GM18498 (cell line): Measurements from ENCODE around the gene PLAC1.

Source experiments
- ATAC-seq: cut with Tn5 transposase; IDR thresholded peaks from one replicate; pipeline ENCODE4 v1.9.1; 2021; ENCODE audit warnings: mild to moderate bottlenecking, moderate library complexity; ENCODE audit not compliant: unreplicated experiment

Gene PLAC1

DNA sequence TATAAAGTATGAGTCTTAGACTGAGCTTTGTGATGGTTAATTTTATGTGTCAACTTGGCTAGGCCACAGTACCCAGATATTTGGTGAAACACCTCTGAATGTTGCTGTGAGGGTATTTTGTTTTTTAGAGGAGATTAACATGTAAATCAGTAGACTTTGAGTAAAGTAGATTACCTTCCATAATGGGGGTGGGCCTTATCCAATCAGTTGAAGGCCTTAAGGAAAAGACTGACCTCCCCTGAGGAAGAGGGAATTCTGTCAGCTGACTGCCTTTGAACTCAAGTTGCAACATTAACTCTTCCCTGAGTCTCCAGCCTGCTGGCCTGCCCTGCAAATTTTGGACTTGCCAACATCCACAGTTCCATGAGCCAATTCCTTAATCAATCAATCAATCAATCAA, 66.0 kb downstream of the PLAC1 start:
- ATAC-seq: no peak

DNA sequence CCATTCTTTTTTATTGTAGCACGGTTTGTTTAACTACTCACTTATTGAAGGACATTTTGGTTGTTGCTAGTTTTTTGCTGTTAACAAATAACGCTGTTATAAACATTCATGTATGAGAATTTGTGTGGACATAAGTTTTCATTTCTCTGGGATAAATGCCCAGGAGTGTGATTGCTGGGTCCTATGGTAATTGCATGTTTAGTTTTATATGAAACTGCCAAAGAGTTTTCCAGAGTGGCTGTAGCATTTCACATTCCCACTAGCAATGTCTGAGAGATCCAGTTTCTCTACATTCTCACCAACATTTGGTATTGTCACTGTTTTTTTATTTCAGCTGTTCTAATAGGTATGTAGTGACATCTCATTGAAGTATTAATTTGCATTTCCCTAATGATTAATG, 66.8 kb downstream of the PLAC1 start:
- ATAC-seq: no peak

DNA sequence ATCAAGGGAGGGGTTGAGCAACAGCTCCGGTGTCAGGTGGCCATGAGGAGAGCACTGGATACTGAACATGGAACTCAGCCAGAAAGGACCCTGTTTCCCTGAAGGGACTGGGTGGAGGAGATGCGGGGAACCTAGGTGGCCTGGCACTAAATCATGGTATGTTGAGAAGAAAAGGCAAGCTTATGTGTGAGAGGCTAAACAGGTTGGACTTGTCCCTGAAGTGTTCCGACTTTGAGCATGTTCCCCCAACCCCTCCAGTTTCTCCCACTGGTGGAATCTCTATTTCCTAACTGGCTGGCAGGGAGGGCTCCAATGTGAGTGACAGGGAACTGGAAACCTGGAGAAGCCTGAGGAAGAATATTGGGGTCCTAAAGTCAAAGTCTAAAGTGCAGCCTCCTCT, 69.5 kb downstream of the PLAC1 start:
- no peak for ATAC-seq

DNA sequence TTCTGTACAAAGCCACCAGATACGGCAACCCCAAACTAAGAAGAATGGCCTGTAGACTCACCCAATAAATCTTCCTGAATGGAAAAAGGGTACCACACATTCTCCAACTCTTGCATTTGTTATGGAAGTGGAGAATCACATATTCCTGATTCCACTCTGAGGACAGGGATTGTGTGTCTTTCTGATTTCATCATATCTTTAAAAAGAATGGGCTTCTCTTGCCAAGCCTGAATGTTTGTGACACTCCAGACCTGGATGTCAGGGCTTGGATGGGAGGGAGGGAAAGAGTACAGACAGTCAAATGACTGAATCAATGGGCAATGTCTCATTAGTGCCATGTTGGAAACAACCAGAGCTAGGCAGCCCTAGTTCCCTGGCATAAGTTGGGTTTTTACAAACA, 77.4 kb downstream of the PLAC1 start:
- ATAC-seq: no peak

DNA sequence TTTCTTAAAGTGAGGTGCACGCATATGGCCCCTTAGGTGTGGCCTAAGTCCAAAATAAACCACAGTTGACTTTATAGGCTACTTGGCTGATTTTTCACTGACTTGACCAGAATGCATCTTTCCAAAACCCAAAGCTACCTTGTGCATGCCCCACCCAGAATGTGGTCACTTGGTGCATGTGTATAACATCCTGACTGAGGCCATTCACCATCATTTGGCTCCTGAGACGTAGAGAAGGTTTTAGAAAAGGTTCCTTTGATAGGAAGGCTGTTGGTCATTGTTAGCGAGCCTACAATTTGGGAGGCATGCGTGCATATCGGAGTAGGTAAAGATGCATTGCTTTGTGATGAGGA, 84.6 kb downstream of the PLAC1 start:
- no peak for ATAC-seq

DNA sequence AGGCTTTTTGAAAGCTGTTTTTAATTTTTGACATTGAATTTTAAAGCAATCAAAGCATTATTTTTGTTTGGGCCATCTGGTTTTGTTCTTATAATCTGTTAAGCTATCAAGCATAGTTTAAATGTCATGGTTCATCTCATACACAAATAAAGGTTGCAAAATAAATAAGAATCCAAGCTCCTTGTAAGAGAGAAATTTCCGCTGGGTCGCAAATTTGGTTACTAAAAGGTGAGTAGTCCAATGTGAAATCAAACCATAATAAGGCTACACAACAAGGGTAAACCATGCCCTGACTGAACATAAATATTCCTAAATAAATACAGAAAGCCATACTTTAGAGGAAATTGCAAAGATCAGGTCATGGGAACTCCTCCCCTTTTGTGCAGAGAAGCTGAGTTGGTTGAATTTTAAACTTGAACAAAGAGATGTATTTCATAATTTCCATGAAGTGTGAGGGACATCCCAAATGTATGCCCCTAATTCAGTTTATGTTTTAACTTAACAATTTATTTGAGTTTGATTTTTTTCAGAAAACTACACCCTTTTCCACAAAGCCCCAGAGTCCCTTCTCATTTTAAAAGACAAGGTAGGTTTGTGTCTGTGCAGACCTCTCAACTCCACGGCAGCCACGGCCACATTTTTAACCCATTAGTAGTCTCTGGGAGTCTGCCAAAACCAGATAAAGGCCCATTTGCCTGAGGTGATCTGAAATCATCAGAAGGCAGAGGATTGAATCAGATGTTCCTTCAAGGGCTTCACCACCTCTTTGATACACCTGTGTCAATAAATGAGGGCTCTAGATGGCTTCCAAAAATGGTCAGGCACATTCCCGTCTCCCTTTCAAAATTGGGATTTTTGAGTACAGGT, 85.2 kb downstream of the PLAC1 start:
- ATAC-seq: no peak

DNA sequence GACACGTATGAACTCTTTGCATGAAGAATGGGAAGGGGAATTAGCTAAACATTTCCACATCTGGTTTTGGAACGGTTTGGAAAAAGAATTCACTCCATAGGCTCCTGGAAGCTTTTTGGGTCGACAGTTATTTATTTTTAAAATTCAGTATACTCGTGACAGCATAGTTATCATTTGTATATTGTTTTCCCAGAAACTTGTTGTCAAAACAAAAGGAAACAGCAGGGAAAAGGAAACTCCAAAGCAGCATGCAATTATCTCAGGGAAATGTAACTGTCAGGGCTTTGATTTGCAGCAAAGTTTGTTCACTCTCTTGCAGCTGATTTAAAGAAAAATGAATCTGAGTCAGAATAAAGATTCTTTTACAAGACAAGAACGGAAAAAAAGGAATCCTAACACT, 86.5 kb downstream of the PLAC1 start:
- no peak for ATAC-seq

DNA sequence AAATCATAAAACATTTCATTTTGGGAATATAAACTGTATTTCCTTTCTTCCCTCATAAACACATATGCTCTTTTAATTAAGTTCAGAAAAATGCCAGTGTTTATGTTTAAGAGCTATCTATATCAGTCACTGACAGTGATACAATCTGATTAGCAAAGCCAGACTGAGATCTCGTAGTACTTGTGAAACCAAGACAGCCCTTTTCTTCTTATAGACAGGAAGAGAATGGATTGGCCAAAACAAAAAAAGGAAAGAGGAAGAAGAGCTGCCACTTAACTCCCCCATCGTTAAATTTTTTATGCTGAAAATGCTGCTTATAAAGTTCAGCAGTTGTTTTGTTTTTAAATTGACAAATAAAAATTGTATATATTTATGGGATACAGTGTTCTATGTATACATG, 87.4 kb downstream of the PLAC1 start:
- ATAC-seq: no peak

DNA sequence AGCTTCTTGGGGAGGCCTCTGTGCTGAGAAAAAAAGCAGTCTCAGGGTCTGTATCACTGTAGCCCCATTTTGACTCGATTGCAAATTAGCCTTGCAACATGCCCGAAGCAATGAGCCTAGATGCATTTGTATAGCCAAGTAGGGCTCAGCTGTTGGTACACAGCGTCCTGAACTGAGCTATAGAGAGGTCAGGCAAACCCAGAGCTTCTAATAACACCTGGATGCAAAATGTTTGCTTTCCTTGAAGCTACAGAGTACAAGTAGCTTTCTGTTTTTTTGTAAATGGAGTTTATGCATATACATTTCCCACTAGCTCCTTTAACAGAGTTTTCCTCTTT, 87.8 kb downstream of the PLAC1 start:
- no peak for ATAC-seq

DNA sequence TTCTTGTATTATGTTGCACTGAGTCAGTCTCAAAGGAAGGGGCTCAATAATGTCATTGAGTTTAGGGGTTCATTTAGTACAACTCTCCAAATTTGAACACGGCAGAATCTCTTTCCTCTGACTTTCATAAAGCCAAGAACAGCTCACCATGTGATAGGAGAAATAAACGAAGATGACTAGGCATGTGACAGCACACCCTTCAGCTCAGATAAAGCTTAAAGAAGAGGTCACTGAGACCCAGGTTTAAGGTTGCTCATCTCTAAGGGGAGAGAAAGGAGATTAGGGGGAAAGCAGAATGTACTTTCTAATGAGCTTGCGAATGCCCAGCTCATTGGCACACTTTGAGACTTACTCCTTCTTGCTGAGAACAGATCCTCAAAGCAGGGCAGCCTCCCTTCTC, 89.0 kb downstream of the PLAC1 start:
- ATAC-seq: no peak

DNA sequence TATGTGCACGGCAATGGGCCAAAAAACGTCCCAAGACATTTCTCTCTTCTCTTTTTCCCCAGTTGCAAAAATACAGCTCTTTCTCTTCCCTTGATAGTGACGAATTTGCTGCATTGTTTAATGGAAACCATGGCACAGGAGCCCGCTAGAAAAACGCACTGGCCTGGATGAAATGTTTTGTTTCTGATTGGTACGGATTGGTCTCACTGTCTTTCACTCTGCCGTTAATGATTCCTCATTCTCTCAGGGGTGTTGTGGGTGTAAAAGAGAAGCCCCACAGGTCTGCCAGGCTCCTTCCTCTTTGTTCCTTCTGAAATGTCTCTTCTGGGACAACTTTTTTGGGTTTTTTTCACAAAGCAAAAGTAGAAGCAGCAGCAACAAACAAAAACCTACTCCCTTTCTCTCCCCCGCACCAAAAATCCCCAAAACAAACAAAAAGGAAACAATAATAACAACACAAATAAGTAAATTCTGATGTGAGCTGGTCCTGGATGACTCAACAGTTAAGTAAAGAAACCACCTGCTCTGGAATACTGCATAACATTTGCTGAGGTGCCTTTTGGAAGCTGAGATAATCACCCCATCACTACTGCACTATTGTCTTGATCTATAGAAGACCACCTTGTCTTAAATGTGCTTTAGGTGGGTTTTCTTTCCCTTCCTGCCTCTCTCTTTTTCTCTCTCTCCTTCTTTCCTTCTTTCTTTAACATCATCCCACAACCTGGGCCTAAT, 89.8 kb downstream of the PLAC1 start:
- no peak for ATAC-seq

DNA sequence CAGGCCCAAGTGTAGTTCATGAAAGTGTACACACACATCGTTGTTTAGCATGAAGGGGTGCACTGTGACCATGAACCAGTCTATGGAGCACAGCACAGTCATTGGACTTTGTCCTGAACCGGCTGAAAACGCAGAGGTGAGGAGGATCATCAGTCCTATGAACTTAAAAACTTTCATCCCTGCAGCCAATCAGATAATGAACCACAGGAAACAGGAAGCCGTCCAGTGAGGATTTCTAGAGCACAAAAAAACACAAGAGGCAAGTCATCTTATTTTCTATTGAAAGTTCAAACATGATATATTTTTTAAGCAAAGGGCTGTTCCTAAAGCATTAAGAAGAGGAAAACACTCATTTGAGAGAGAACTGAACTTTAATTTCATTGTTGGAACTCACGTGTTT, 91.8 kb downstream of the PLAC1 start:
- no peak for ATAC-seq

DNA sequence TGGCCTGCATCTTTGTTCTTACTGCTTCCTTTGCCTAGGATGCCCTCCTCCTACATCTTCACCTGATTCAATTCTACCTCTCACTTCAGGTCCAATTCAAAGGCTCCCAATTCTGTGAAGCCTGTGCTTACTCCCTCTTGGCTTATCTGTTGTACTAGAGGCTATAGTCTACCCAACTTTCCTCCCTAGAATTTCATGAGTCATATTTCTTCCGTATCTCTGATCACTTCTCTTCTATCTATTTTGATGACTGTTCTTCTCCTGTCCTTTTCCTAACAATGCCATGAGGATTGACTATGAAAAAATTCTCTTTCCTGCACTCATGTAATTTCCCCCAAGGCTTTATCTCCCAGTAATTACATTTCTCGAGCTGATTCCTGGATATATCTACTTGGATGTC, 96.3 kb downstream of the PLAC1 start:
- ATAC-seq: no peak

DNA sequence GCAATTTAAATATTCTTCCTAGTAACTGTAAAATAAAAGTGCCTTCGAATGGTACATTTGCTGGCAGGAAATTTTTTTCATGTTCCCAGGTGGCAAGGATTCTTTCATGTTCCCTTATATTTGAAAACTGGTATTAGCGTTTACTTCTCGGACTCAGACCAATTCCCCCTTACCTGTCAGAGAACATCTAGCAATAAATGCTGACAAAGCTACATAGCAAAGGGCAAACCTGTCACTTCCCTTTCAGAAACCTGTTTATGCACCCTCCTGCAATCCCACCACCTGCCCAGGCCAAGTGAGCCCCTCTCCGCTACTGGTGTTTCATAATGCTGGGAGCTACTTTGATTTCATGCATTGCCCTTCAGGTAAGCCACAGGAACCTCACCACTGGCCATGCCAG, 100.1 kb downstream of the PLAC1 start:
- no peak for ATAC-seq

DNA sequence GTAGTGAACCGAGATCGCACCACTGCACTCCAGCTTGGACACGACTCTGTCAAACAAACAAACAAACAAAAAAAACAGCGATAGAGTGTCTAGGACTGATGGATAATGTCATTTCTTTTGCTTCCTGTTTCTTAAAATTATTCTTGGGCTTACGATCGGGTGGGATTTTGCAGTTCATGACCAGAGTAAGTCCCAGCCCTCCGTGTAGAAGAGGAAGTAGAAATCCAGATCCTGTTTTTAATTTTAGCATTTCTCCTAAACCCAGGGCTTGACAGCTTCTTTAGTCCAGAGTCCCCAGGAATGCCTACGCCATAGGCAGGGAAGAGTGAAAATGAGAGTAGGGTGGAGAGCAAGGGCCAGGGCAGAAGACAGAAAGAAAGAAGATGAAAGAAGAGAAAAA, 104.0 kb downstream of the PLAC1 start:
- ATAC-seq: no peak

DNA sequence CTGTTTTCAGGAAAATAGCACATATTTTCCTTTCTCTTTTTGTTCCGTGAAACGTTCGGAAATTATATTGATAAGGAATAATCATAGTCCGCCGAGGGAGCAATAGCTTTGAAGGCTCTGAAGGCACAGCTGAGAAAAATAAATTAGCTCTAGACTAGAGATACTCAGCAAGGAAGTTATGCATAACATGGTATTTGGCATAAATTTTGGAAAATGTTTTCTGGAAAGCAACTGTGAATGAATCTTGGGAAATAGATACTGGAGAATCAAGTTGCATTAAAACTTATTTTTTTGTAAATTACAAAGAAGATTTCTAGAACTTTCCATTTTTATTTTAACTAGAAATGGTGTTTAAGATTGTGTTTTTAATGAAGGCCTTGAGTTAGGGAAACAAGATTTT, 105.9 kb downstream of the PLAC1 start:
- ATAC-seq: no peak

DNA sequence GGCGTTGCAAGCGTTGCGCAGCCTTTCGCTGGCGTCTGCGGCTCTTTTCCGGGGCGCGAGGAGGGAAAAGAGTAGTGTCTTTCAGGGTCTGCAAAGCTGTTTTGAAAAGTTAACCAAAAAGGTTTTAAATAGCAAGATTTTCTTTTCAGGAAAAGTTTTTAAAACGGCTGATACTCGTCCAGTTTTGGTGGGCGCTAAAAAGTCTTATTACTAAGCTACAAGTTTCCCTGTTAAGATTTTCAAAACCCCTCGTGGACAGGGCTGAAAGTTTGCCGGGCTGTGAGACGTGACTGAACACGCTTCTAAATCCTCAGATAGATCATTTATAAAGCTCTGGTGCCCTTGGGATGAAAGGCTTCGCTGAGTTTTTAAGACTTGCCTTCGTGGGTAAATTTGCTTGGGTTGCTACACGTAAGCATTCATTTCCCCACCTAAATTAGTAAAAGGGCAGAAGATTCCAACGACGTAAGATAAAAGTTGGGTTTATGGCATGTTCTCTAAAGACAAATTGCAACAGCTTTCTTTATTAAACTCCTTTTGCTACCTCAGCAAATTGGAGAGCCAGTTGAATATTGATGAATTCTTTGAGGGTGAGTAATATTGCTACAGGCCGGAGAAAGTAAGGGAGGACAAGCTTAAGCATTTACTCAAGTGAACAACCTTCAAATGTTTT, 106.8 kb downstream of the PLAC1 start:
- ATAC-seq: no peak

DNA sequence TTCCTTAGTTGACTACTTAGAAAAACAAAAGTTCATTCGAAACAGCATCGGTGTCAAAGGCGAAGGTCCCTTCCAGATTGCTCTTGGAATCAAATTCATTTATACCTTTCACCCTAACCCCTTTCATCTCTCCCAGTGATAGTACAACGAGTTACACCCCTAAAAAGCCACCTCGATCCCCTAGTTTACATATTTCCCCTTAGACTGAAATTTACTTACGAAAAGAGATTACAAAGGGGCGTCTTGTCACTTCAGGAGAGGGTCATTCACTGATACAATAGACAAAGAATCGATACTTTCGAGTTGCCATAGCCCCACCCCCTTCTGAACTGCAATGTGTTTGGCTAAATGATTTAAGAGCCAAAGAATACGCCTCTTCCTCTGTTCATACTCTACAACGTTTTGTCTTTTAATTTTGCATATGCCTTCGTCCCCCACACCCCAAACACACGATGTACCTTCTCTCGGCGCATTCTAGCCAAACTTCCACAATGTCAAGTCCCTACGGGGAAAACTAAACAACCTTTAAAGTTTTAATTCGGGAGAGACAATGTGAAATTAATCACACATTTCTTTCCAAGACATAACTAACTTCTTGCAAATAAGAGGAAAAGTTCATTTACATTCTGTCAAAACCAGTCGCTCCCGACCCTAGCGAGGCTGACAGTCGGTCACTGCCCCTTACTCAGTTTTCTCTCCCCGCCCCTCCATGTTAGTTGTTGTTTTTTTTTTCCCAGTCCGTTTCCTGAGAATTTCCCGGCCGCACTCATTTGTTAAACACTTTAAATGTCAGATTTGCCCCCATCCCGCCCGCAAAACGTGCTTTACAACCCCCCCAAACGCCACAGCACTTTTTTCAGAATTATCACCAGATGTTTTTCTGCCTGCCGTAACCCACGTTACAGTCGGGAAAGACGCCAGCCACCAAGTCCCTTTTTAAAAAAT, 109.7 kb downstream of the PLAC1 start:
- ATAC-seq: no peak

DNA sequence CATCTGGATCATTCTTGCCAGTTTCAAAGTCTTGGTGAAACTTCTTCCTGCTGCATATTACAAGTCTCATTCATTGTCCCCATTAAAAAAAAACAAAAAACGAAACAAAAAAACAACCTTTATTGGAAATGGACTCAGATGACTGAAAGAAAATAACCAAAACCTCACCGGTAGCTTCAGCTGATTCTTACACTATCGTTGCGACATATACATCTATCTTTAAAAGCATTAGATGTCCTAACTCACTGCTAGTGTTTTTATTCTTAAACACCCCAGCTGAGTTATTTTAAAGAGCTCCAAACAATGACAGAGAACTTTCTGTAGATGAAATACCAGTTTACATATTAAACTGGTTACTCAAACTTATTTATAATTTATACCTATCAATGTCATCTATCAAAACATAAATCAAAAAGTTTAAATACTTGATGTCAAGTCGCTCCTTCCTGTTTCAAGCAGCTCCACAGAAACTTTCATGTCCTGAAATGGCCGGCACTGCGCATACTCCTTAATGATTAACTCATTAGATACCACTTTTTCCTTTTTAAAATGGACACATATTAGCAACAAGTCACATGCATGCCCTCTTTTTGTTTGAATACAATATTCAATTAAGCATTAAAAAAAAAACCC, 111.1 kb downstream of the PLAC1 start:
- ATAC-seq: no peak

DNA sequence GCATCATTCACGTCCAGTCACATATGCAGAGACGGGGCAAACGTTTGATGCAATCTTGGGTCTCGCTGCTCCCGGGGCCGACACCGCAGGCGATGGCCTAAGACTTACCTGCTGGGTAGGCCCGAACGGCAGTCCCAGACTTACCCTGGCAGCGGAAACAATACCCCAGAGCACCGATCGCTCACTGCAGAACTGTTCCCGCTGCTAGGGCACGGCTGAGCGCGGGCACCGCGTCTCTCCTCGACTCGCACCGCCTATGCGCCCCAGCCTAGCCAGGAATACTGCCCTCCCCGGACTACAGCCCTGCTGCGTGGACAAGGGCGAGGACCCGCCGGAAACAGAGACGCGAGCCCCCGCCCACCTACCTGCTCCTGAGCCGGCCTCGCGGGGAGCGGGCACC, 112.1 kb downstream of the PLAC1 start:
- ATAC-seq: no peak

DNA sequence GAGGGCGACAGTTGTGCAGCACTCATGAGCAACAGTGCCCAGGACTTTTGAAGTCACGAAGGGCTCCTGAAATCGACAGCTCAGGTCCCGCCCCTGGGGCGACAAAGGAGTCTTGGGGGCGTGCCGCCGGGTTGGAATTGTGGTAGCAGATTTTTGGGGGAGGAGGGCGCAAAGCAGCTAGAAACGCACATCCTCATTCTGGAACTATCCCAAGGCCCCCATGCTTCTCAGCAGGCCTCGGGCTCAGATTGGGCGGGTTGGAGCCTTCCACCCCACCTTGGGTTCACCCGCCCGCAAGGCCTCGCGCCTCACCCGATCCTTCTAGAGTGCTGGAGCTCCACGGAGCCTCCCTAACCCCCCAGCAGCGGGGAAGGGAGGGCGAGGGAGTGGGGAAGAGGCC, 112.8 kb downstream of the PLAC1 start:
- ATAC-seq: no peak
